DND-41 (cell line): ENCODE results near the gene AFAP1.

Experiments
- ATAC-seq: fragments of 200-7000 bp; cut with Tn5 transposase; 3 replicates; pipeline ENCODE4 v1.9.1; 2021; ENCODE audit warnings: low read depth; ENCODE audit not compliant: insufficient read depth
- DNase-seq: peaks from one replicate; pipeline ENCODE4 v3.0.0-alpha.2; 2020
- H2AFZ ChIP-seq: 2 replicates; pipeline ENCODE4 v1.6.0; 2012; ENCODE audit warnings: low read depth, low read length
- H3K27ac ChIP-seq: 2 replicates; pipeline ENCODE4 v1.5.1; 2012; ENCODE audit warnings: low read length, inconsistent platforms
- H3K27me3 ChIP-seq: fragments of 200-600 bp; sonication (generic); 2 replicates; pipeline ENCODE4 v1.6.0; 2012; ENCODE audit warnings: low read length, mild to moderate bottlenecking, inconsistent platforms; ENCODE audit not compliant: insufficient read depth, poor library complexity
- H3K36me3 ChIP-seq: 2 replicates; pipeline ENCODE4 v1.5.1; 2012; ENCODE audit warnings: low read length, inconsistent platforms; ENCODE audit not compliant: insufficient read depth
- H3K4me1 ChIP-seq: 2 replicates; pipeline ENCODE4 v1.5.1; 2012; ENCODE audit warnings: mild to moderate bottlenecking, low read length; ENCODE audit not compliant: insufficient read depth
- H3K4me2 ChIP-seq: 2 replicates; pipeline ENCODE4 v1.6.0; 2012; ENCODE audit warnings: mild to moderate bottlenecking, moderate library complexity, low read length, inconsistent platforms; ENCODE audit not compliant: insufficient read depth
- H3K4me3 ChIP-seq, 2 experiments: fragments of 200-600 bp in 1 of 2; shearing (Covaris generic) in 1 of 2; 2 replicates each; pipeline ENCODE4 v1.5.1; 2012 to 2016; ENCODE audit warnings: inconsistent platforms in 2 of 2, low read length in 2 of 2, mild to moderate bottlenecking in 2 of 2, low read depth in 1 of 2, moderate library complexity in 1 of 2
- H3K79me2 ChIP-seq: 2 replicates; pipeline ENCODE4 v1.6.0; 2012; ENCODE audit warnings: low read length, inconsistent platforms; ENCODE audit not compliant: insufficient read depth
- H3K9ac ChIP-seq: 2 replicates; pipeline ENCODE4 v1.6.0; 2012; ENCODE audit warnings: low read depth, mild to moderate bottlenecking, inconsistent platforms, low read length, moderate library complexity
- H3K9me3 ChIP-seq: 2 replicates; pipeline ENCODE4 v1.5.1; 2012; ENCODE audit warnings: low read length, moderate library complexity, mild to moderate bottlenecking, inconsistent platforms; ENCODE audit not compliant: insufficient read depth, severe bottlenecking
- H4K20me1 ChIP-seq: 2 replicates; pipeline ENCODE4 v1.6.0; 2012; ENCODE audit warnings: low read length; ENCODE audit not compliant: insufficient read depth
- CTCF ChIP-seq: IDR thresholded peaks from 2 replicates; pipeline ENCODE4 v1.5.1; 2012; ENCODE audit warnings: borderline replicate concordance, low read length, moderate library complexity, mild to moderate bottlenecking; ENCODE audit not compliant: poor library complexity, severe bottlenecking; ENCODE audit errors: extremely low read depth
- EZH2 ChIP-seq: IDR thresholded peaks from 3 replicates; pipeline ENCODE4 v1.6.1; 2012; ENCODE audit warnings: borderline replicate concordance, low read depth, mild to moderate bottlenecking, moderate library complexity, low read length, inconsistent platforms; ENCODE audit not compliant: severe bottlenecking

The AFAP1 gene

GRCh38 chr4:7910952-7911578 is 28.6 kb downstream of the AFAP1 start:
- no peaks in the 10 kb centered on the region for H3K9me3 ChIP-seq
- no peak overlapping the region for H3K9ac ChIP-seq
- H3K4me2 ChIP-seq: no peak overlapping the region
- H3K79me2 ChIP-seq: no peaks in the 10 kb centered on the region
- no peaks in the 10 kb centered on the region for H3K36me3 ChIP-seq
- H3K4me3 ChIP-seq: no peak overlapping the region
- no peaks in the 10 kb centered on the region for H3K4me1 ChIP-seq
- H3K27ac ChIP-seq: no peak overlapping the region
- no peaks in the 10 kb centered on the region for H3K27me3 ChIP-seq
- DNase-seq (no peak), ATAC-seq (no peak)
- H4K20me1 ChIP-seq: no peaks in the 10 kb centered on the region
- H2AFZ ChIP-seq: no peak overlapping the region
- TF ChIP-seq CTCF: no peak
- TF ChIP-seq EZH2: no peak

DNA sequence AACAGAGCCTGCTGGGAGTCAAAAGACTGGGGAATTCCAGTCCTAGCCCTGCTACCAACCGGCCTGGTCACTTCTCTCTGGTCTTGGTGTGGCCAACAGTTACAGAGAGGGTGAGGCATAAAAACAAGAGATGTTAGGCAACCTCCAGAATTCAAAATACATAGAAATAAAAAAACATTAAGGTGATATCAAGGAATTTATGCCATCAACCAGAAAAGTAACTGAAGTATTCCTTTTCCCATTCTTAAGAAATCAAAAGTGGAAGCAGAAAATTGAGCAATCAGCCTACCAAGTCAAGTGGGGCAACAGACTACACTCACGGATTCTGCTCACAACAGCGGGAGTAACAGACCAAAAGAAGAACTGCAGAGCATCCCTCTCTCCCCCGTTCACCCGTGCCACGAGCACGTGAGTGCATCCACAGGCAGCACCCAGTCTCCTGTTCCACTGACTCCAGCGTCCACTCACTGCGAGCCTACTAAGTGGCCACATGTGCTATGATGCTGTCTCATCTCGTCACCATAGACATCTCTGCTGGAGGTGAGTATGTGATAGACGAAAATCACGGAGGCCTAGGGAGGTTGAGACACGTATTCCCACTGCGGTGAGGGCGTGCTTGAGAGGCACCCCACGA is 29.3 kb downstream of the AFAP1 start:
- ATAC-seq: no peak
- no peak overlapping the region for H3K4me2 ChIP-seq
- H3K9me3 ChIP-seq: no peaks in the 10 kb centered on the region
- no peaks in the 10 kb centered on the region for H3K4me1 ChIP-seq
- no peak overlapping the region for H3K4me3 ChIP-seq
- no peak overlapping the region for H3K9ac ChIP-seq
- H3K27ac ChIP-seq: no peak overlapping the region
- no peak for DNase-seq
- no peaks in the 10 kb centered on the region for H4K20me1 ChIP-seq
- no peaks in the 10 kb centered on the region for H3K79me2 ChIP-seq
- H3K27me3 ChIP-seq: no peaks in the 10 kb centered on the region
- no peak overlapping the region for H2AFZ ChIP-seq
- H3K36me3 ChIP-seq: no peaks in the 10 kb centered on the region
- no peak for TF ChIP-seq CTCF
- no peak for TF ChIP-seq EZH2

DNA sequence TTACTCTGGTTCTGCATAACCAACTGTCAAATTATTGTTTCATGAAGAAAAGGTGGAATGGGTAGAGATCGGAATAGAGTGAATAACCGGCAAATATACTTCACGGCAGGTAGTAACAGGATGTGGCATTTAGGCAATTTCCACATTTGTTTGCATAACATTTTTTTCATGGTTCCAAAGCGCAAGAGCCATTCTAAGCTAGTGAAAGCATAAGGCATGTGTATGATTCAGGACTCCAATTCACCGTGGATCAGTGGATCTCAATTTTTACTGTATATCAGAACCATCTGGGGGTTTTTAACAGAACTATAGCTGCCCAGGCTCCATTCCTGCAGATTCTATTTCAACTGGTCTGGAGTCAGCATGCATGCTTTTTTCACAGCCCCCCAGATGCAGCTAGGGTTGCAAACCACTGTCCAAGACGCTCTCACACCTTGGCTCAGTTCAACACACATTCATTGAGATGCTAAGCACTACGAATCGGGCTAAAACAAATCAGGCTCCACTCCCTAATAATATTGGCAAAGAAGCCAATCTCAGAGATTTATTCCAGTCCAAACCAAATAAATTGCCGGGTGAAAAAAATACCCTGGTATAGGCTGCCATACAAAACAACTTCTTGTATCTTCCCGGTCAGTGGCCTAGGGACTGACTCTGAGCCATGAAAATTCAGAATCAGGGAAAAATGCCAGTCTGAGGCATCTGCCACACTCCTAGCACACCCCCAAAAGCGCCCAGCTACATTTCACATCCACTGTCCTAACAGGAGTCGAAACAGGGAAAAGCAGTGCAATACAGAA is 30.0 kb downstream of the AFAP1 start:
- Histone ChIP-seq H3K27me3 (no peaks in the 10 kb centered on the region), H3K4me3 (no peak overlapping the region), H3K4me2 (no peak overlapping the region), H3K27ac (no peak overlapping the region), H3K9ac (no peak overlapping the region), H2AFZ (no peak overlapping the region), H3K79me2 (no peaks in the 10 kb centered on the region), H3K9me3 (no peaks in the 10 kb centered on the region), H3K4me1 (no peaks in the 10 kb centered on the region), H4K20me1 (no peaks in the 10 kb centered on the region), H3K36me3 (no peaks in the 10 kb centered on the region)
- ATAC-seq: no peak
- DNase-seq: no peak
- TF ChIP-seq EZH2 (no peak), CTCF (no peak)
